ENCODE measurements around the gene RPL23. TPM values are rescaled to one million over a fixed set of nuclear protein-coding genes. Genes with fewer than 3 reads are reported as not detected.
A peak's percentile ranks its signal among the peaks of the same experiment; 100 is the strongest.

Gene RPL23
- total and polyA plus RNA-seq, 2 donors from 2014 or later, result 1,183 to 2,399 TPM

- no peaks in the 10 kb centered on the region for H3K27me3 ChIP-seq (ENCODE audit: control insufficient read depth, insufficient read depth, low read length)
- H3K27ac ChIP-seq (ENCODE audit: low read depth in 2 of 2, low read length in 2 of 2), result peak overlapping the region; percentile 97
- TF ChIP-seq CTCF (IDR thresholded peaks at IDR 0.05; ENCODE audit: borderline replicate concordance, extremely low read depth, insufficient read depth), result no peak
- peaks cover 0 to 10% (median 3%) of the 10 kb centered on the region in 3 donors for H3K4me1 ChIP-seq (ENCODE audit: control insufficient read depth in 2 of 3, insufficient read depth in 2 of 3, low read depth in 1 of 3, low read length in 3 of 3)
- H3K4me3 ChIP-seq (ENCODE audit: low read length in 3 of 3), result peak overlapping the region; percentile 92 to 99 (median 99)
- FAIRE-seq (no peak), DNase-seq (peak in 1 of 5 donors; percentile 49)
- peaks cover 0 to 3% (median 0%) of the 10 kb centered on the region in 3 donors for H3K36me3 ChIP-seq (ENCODE audit: control insufficient read depth in 2 of 3, insufficient read depth in 3 of 3, low read length in 3 of 3)
- intact Hi-C loops (cut with DNase I), result no loop called here
- no peaks in the 10 kb centered on the region for H3K9me3 ChIP-seq (ENCODE audit: control insufficient read depth in 2 of 3, insufficient read depth in 1 of 3, low read length in 3 of 3)
- peak overlapping the region; percentile 84 to 98 (median 88) for H3K9ac ChIP-seq (ENCODE audit: low read length in 3 of 3)
Observed at GRCh38 chr17:38825762-38826247, 27.7 kb downstream of the RPL23 start.

DNA sequence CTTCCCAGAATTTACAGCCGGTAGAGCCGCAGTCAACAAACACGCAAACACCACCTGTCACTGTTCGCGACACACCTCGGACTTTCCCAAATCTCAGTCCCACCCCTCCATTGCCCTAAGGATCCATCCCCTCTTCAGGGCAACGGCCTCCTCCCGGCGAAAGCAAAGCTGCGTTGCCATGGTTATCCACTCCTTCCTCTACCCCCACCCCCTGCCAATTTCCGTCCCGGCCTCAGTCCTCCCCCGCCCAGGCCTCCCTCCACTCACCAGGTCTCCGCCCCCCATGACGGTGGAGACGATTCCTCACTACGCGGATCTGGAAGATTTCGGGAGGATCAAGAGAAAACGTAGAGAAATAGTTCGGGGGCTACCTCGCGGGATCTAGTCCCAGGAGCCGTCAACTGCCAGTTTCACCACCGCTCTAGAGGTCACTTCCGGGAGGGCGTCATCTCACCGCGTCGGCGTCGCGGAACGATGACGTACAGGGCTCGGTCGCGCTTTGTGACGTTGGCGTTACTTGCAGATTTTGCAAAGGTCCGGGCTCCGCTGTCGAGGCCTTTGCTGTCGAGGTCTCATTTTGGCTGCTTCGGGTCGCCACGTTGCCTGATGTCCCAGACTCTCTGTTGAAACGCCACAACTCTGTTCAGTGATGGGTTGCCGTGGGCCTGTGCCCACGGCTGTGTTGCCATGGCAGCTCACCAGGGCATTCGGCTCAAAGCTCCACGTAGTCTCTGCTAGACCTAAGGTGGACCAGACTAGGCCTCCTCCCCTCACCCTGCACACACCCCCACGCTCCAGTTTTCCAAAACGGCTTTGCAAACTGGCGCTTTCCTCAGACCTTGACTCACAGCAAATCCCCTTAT is 28.4 kb downstream of the RPL23 start, which contains the start of gene CWC25:
TSS of gene CWC25 (minus strand) at position 423 of the 863 bp plus-strand sequence. CDS start at position 285, 138 bp downstream.
- Histone ChIP-seq H3K9ac (ENCODE audit: low read length in 3 of 3) (peak within 1 kb of the TSS; percentile 84 to 98 (median 88)), H3K4me3 (ENCODE audit: low read length in 3 of 3) (peak within 1 kb of the TSS; percentile 92 to 99 (median 99)), H3K36me3 (ENCODE audit: control insufficient read depth in 2 of 3, insufficient read depth in 3 of 3, low read length in 3 of 3) (peaks cover 0 to 10% (median 7%) of the 10 kb centered on the region in 3 donors), H3K9me3 (ENCODE audit: control insufficient read depth in 2 of 3, insufficient read depth in 1 of 3, low read length in 3 of 3) (no peaks in the 10 kb centered on the region), H3K27me3 (ENCODE audit: control insufficient read depth, insufficient read depth, low read length) (no peaks in the 10 kb centered on the region), H3K4me1 (ENCODE audit: control insufficient read depth in 2 of 3, insufficient read depth in 2 of 3, low read depth in 1 of 3, low read length in 3 of 3) (peaks cover 0 to 10% (median 3%) of the 10 kb centered on the region in 3 donors), H3K27ac (ENCODE audit: low read depth in 2 of 2, low read length in 2 of 2) (peak within 1 kb of the TSS; percentile 97)
- DNase-seq (peak; percentile 97 to 99 (median 98)), FAIRE-seq (no peak)
- intact Hi-C loops (cut with DNase I), result no loop called here
- TF ChIP-seq CTCF (IDR thresholded peaks at IDR 0.05; ENCODE audit: borderline replicate concordance, extremely low read depth, insufficient read depth), result peak; percentile 38

DNA sequence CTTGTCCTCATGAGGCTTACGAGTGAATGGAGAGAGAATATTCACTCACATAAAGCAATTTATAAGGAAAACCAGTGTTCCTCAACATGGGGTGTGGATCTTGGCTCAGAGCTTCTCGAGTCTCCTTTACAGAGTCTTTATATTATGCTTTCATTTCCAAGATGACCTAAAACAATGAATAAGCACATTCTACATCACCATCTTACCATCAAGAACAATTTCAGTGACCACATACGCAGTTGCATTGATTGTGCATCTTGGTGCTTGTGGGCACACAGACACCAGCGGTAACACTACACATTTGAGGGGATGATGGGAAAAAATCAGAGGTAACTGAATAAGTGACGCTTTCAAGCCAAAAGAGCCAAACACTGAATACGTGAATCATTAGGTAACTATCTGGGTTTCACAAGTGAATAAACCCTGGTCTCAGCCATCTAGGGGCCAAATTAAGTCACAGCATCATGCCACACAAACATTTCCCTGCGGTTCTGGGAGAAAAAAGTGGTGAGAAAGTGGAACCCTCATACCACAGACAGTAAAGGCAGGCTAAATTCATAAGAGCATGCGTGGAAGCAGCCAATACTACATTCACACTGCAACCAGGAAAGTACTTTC is 37.8 kb downstream of the RPL23 start:
- peak; percentile 29 for TF ChIP-seq CTCF (IDR thresholded peaks at IDR 0.05; ENCODE audit: borderline replicate concordance, extremely low read depth, insufficient read depth)
- H3K27ac ChIP-seq (ENCODE audit: low read depth in 2 of 2, low read length in 2 of 2), result peak overlapping the region in 1 of 2 donors; percentile 13
- FAIRE-seq (no peak), DNase-seq (no peak)
- no peaks in the 10 kb centered on the region for H3K27me3 ChIP-seq (ENCODE audit: control insufficient read depth, insufficient read depth, low read length)
- peaks cover 5 to 29% (median 15%) of the 10 kb centered on the region in 3 donors for H3K36me3 ChIP-seq (ENCODE audit: control insufficient read depth in 2 of 3, insufficient read depth in 3 of 3, low read length in 3 of 3)
- H3K4me3 ChIP-seq (ENCODE audit: low read length in 3 of 3), result no peak overlapping the region
- H3K4me1 ChIP-seq (ENCODE audit: control insufficient read depth in 2 of 3, insufficient read depth in 2 of 3, low read depth in 1 of 3, low read length in 3 of 3), result peaks cover 0 to 5% (median 0%) of the 10 kb centered on the region in 3 donors
- no peaks in the 10 kb centered on the region for H3K9me3 ChIP-seq (ENCODE audit: control insufficient read depth in 2 of 3, insufficient read depth in 1 of 3, low read length in 3 of 3)
- intact Hi-C loops (cut with DNase I), result no loop called here
- H3K9ac ChIP-seq (ENCODE audit: low read length in 3 of 3), result no peak overlapping the region
